Right lobe of liver (tissue), 6 donors: ENCODE measurements around the gene B3GAT3. TPM values are rescaled to one million over a fixed set of nuclear protein-coding genes. Genes with fewer than 3 reads are reported as not detected.

ENCODE experiments used
- ATAC-seq, 4 donors: fragments of 200-7000 bp; cut with Tn5 transposase; one replicate each; pipeline ENCODE4 v1.9.1; 2020; ENCODE audit warnings: mild to moderate bottlenecking in 4 of 4, moderate library complexity in 4 of 4
- DNase-seq, 3 donors: peaks; one replicate each; pipeline ENCODE4 v3.0.0-alpha.2; 2020
- H3K27ac ChIP-seq, 3 donors: fragments of 200-600 bp; one replicate each; pipeline ENCODE4 v1.8.0; 2022
- H3K27me3 ChIP-seq, 2 donors: fragments of 200-600 bp; one replicate each; pipeline ENCODE4 v1.8.0; 2022
- H3K36me3 ChIP-seq, 4 donors: fragments of 200-600 bp; sonication (generic) in 1 of 4; one replicate each; pipeline versions ENCODE4 v1.5.1 to v1.8.0; 2017 to 2022; ENCODE audit warnings: control low read depth in 1 of 4
- H3K4me1 ChIP-seq, 4 donors: fragments of 200-600 bp; sonication (generic) in 1 of 4; one replicate each; pipeline versions ENCODE4 v1.5.1 to v1.8.0; 2017 to 2022; ENCODE audit warnings: control low read depth in 1 of 4
- H3K4me3 ChIP-seq, 3 donors: fragments of 200-600 bp; one replicate each; pipeline ENCODE4 v1.8.0; 2022
- H3K9me3 ChIP-seq, 4 donors: fragments of 200-600 bp; sonication (generic) in 1 of 4; one replicate each; pipeline versions ENCODE4 v1.5.1 to v1.8.0; 2017 to 2022; ENCODE audit warnings: control low read depth in 1 of 4
- POLR2A ChIP-seq: fragments of 450-650 bp; IDR thresholded peaks from one replicate; pipeline ENCODE4 v1.6.1; 2017; ENCODE audit warnings: antibody characterized with exemption, mild to moderate bottlenecking
- WGBS: methylation state at CpG from one replicate; pipeline ENCODE4 v1.1.6; 2018; ENCODE audit warnings: low coverage, low lambda C conversion rate; ENCODE audit not compliant: insufficient coverage; ENCODE audit errors: missing lambda C conversion rate; 5-methylcytosine and 5-hydroxymethylcytosine counted together
- intact Hi-C, 2 donors: fragments of 100-400 bp; cut with DNase I; formaldehyde crosslinking; loops; one replicate each; pipeline versions ENCODE4 v1.11.2 to v1.14.1; 2022
- total RNA-seq, 6 experiments: library from RNA; depleted of rRNA in 2 of 6; stranded (reverse); fragments of >200 nt in 2 of 6; fragmentation: NEBNext Ultra II Directional in 3 of 6; extraction: Animal tissue kit (Norgen Biotek cat#: 25700) in 3 of 6; gene quantifications; one replicate each; pipeline versions ENCODE4 v1.1.0 to v1.2.4, GENCODE V29; 2016 to 2023
- TF ChIP-seq, protein P1 (sequence below), 4 donors: fragments of 200-600 bp in 3 of 4; fragments of 450-650 bp in 1 of 4; IDR thresholded peaks; one replicate each; pipeline versions ENCODE4 v1.5.1 to v1.8.0; 2016 to 2022; ENCODE audit warnings: antibody characterized with exemption in 4 of 4, mild to moderate bottlenecking in 2 of 4
- donor health status: DM: no; HTN: yes; CAD: no.
- donor health status: DM: no; HTN: no; CAD: no.
- donor health status: DM: no; HTN: no; CAD: no.
- donor health status: DM: no; HTN: yes; CAD: no.
- donor health status: DM: no; HTN: yes; CAD: no.

Gene B3GAT3
- total RNA-seq, 6 experiments from 2014 or later = 17.1 to 32.8 (median 23.4) TPM

DNA sequence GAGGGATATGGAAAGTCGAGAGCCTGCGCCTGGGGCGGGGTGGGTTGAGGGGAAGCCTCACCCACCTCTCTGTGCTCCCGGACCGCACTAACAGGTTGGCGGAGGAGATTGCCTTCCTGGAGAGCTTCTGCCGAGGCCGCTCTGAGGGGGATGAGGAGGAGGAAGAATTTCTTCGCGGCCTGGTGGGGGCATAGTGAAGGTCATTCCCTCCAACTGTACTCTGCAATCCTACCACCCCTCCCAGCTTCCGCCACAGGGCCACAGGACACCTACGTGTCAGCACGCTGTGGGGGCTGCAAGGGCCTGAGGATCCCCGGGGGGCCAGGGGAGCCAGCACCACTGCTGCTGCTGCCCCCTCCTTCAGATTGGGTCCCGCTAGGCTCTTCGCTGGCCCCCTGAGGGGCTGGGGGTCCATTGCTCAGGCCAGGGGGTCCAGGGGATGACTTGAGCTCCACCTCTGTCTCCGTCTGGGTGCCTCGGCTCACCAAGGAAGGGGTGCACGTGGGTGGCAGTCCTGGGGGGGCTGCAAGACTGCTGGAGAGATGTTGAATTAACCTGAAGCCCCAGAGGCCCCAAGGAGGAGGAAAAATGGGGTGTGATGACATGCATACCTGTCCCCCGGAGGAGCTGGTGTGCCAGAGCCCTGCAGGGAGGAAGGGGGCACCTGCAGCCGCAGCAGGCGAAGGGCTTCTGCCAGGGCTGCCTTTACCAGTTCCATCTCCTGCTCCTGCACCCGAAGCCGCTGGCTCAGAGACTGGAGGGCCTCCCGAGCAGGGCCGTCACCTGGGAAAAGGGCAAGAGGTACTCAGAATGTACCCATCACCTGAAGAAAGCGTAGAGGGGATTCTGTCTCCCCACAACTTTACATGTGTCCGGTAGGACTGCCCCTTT lies 10.7 kb downstream of the B3GAT3 start:
- DNase-seq (no peak), ATAC-seq (no peak)
- no peak for TF ChIP-seq POLR2A
- TF ChIP-seq, protein P1, sequence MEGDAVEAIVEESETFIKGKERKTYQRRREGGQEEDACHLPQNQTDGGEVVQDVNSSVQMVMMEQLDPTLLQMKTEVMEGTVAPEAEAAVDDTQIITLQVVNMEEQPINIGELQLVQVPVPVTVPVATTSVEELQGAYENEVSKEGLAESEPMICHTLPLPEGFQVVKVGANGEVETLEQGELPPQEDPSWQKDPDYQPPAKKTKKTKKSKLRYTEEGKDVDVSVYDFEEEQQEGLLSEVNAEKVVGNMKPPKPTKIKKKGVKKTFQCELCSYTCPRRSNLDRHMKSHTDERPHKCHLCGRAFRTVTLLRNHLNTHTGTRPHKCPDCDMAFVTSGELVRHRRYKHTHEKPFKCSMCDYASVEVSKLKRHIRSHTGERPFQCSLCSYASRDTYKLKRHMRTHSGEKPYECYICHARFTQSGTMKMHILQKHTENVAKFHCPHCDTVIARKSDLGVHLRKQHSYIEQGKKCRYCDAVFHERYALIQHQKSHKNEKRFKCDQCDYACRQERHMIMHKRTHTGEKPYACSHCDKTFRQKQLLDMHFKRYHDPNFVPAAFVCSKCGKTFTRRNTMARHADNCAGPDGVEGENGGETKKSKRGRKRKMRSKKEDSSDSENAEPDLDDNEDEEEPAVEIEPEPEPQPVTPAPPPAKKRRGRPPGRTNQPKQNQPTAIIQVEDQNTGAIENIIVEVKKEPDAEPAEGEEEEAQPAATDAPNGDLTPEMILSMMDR (IDR thresholded peaks at IDR 0.05) = no peak
- Histone ChIP-seq H3K9me3 (no peaks in the 10 kb centered on the region), H3K36me3 (no peaks in the 10 kb centered on the region), H3K27me3 (no peaks in the 10 kb centered on the region), H3K27ac (peak overlapping the region; percentile 75 to 94 (median 90)), H3K4me3 (peak overlapping the region; percentile 67 to 80 (median 78)), H3K4me1 (peaks cover 0 to 29% (median 12%) of the 10 kb centered on the region in 4 donors)
- intact Hi-C loops = loop anchor here in 1 of 2 donors (10.0 kb wide), 1 partner anchor 64 kb away; the partner anchor contains the start of genes LBHD1, UBXN1 and UQCC3
- 0% methylated on average over 1 of the region's 28 CpGs for WGBS

DNA sequence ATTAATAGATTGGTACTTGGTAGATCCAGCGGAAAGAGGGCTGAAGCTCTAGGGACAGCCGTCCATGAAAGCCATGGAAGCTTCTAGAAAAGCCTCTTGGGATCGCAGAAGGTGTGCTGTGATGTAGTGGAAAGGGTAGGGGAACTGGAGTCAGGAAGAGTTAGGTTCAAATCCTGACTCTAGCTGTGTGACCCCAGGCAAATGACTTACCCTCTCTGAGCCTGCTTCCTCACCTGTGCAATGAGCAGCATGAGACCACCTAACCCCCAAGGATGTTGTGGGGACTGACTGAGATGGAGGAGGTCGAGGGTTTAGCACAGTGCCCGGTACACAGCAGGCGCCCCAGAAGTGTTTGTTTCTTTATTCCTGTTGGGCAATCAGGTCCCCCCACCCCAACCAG lies 11.4 kb downstream of the B3GAT3 start:
- no peak for TF ChIP-seq POLR2A
- TF ChIP-seq, protein P1 (IDR thresholded peaks at IDR 0.05) = no peak
- peaks cover 0 to 29% (median 12%) of the 10 kb centered on the region in 4 donors for H3K4me1 ChIP-seq
- H3K27ac ChIP-seq = no peak overlapping the region
- intact Hi-C loops = loop anchor here in 1 of 2 donors (10.0 kb wide), 1 partner anchor 64 kb away; the partner anchor contains the start of genes LBHD1, UBXN1 and UQCC3
- DNase-seq (no peak), ATAC-seq (no peak)
- WGBS = 53% methylated on average over 3 of the region's 6 CpGs
- H3K36me3 ChIP-seq = no peaks in the 10 kb centered on the region
- H3K27me3 ChIP-seq = no peaks in the 10 kb centered on the region
- no peak overlapping the region for H3K4me3 ChIP-seq
- no peaks in the 10 kb centered on the region for H3K9me3 ChIP-seq

GRCh38 chr11:62608776-62609175 lies 13.0 kb downstream of the B3GAT3 start:
- H3K27me3 ChIP-seq = no peaks in the 10 kb centered on the region
- intact Hi-C loops = no loop called here

DNA sequence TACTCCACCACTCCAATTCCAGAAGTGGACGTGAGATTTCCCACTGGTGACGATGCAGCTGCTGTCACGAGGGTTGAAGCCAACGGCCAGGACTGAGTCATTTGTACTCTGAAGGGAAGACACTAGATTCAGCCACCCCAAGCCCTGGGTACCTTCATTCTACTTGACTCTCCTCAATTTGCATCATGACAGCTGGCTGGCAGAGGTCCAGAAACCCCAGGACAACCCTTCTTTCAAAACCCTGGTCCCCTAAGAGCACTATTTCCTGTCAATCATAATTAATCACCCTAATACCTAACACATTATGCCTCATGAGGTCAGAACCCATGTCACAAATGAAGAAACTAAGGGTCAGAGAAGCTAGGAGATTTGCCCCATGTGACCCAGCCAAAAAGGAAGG lies 14.1 kb downstream of the B3GAT3 start:
- intact Hi-C loops = no loop called here
- no peak for ATAC-seq
- Histone ChIP-seq H3K36me3 (no peaks in the 10 kb centered on the region), H3K4me3 (no peak overlapping the region), H3K27me3 (no peaks in the 10 kb centered on the region), H3K27ac (no peak overlapping the region), H3K9me3 (no peaks in the 10 kb centered on the region), H3K4me1 (peaks cover 0 to 25% (median 12%) of the 10 kb centered on the region in 4 donors)
- WGBS = no CpG with 5 or more reads among the region's 4 CpGs
- TF ChIP-seq, protein P1 (IDR thresholded peaks at IDR 0.05) = no peak
- TF ChIP-seq POLR2A = no peak
- DNase-seq = no peak

More at GRCh38 chr11:62608776-62609175, 13.0 kb downstream of the B3GAT3 start:
- ATAC-seq = no peak
- WGBS = 75% methylated on average over 9 of the region's 12 CpGs
- H3K9me3 ChIP-seq = no peaks in the 10 kb centered on the region
- H3K4me1 ChIP-seq = peaks cover 0 to 29% (median 12%) of the 10 kb centered on the region in 4 donors
- no peak overlapping the region for H3K27ac ChIP-seq
- H3K4me3 ChIP-seq = no peak overlapping the region
- TF ChIP-seq, protein P1 (IDR thresholded peaks at IDR 0.05) = no peak
- no peak for TF ChIP-seq POLR2A
- DNase-seq = no peak
- H3K36me3 ChIP-seq = no peaks in the 10 kb centered on the region
